Measurements from ENCODE around the gene ERC1.

Gene ERC1

GRCh38 chr12:1517734-1518525, 526.9 kb downstream of the ERC1 start:
- POLR2A ChIA-PET = no interaction called here
- DNase-seq (ENCODE audit: extremely low spot score) = no peak
- CTCF ChIA-PET = interaction anchor here (0.6 to 2.5 kb wide), 14 partner anchors 9 to 400 kb away, joined by 3 to 8 read pairs (median 4); no protein-coding TSS in a partner anchor
- TF ChIP-seq, protein P1, sequence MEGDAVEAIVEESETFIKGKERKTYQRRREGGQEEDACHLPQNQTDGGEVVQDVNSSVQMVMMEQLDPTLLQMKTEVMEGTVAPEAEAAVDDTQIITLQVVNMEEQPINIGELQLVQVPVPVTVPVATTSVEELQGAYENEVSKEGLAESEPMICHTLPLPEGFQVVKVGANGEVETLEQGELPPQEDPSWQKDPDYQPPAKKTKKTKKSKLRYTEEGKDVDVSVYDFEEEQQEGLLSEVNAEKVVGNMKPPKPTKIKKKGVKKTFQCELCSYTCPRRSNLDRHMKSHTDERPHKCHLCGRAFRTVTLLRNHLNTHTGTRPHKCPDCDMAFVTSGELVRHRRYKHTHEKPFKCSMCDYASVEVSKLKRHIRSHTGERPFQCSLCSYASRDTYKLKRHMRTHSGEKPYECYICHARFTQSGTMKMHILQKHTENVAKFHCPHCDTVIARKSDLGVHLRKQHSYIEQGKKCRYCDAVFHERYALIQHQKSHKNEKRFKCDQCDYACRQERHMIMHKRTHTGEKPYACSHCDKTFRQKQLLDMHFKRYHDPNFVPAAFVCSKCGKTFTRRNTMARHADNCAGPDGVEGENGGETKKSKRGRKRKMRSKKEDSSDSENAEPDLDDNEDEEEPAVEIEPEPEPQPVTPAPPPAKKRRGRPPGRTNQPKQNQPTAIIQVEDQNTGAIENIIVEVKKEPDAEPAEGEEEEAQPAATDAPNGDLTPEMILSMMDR (IDR thresholded peaks at IDR 0.05; ENCODE audit: control extremely low read depth, extremely low read depth, low read depth, missing control alignments) = no peak

GRCh38 chr12:1518591-1519516, 527.8 kb downstream of the ERC1 start:
- no peak for DNase-seq (ENCODE audit: extremely low spot score)
- POLR2A ChIA-PET = no interaction called here
- TF ChIP-seq, protein P1 (IDR thresholded peaks at IDR 0.05; ENCODE audit: control extremely low read depth, extremely low read depth, low read depth, missing control alignments) = no peak
- CTCF ChIA-PET = interaction anchor here (1.4 to 2.5 kb wide), 6 partner anchors 18 to 401 kb away, joined by 3 to 8 read pairs (median 6); no protein-coding TSS in a partner anchor

DNA sequence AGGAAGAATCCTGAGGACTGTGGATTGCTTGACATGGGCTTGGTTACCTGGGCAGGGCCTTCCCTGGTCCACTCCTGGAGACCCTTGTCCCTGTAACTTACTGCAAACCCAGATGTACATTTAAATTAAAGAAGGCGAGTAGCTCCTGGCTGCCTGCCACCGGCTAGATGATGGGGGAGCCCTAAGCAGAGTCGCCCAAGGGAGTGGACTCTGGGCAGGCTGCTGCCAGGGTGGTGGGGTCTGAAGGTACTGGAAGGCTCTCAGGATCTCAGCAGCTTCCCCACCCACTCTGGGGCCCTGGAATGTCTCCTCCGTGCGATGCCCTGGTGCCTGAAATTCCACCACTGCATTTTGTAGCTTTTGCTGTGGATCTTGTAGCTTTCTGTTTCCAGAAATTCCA, 528.6 kb downstream of the ERC1 start:
- TF ChIP-seq, protein P1 (IDR thresholded peaks at IDR 0.05; ENCODE audit: control extremely low read depth, extremely low read depth, low read depth, missing control alignments) = no peak
- POLR2A ChIA-PET = no interaction called here
- DNase-seq (ENCODE audit: extremely low spot score) = no peak
- CTCF ChIA-PET = interaction anchor here (0.7 to 2.5 kb wide), 4 partner anchors 14 to 402 kb away, joined by 3 to 8 read pairs (median 4); no protein-coding TSS in a partner anchor

- ChIA-PET CTCF (no interaction called here), POLR2A (no interaction called here)
- DNase-seq (ENCODE audit: extremely low spot score) = no peak
- TF ChIP-seq, protein P1 (IDR thresholded peaks at IDR 0.05; ENCODE audit: control extremely low read depth, extremely low read depth, low read depth, missing control alignments) = no peak
Measured at GRCh38 chr12:1523046-1523445, 532.0 kb downstream of the ERC1 start.

- CTCF ChIA-PET = interaction anchor here (1.2 kb wide), 1 partner anchor 19 kb away, joined by 4 read pairs; no protein-coding TSS in a partner anchor
- DNase-seq (ENCODE audit: extremely low spot score) = no peak
- POLR2A ChIA-PET = no interaction called here
- TF ChIP-seq, protein P1 (IDR thresholded peaks at IDR 0.05; ENCODE audit: control extremely low read depth, extremely low read depth, low read depth, missing control alignments) = no peak
Measured at GRCh38 chr12:1523558-1524050, 532.6 kb downstream of the ERC1 start.

- POLR2A ChIA-PET = no interaction called here
- TF ChIP-seq, protein P1 (IDR thresholded peaks at IDR 0.05; ENCODE audit: control extremely low read depth, extremely low read depth, low read depth, missing control alignments) = no peak
- CTCF ChIA-PET = interaction anchor here (0.8 to 1.1 kb wide), 3 partner anchors 9 to 407 kb away, joined by 3 to 4 read pairs (median 3); no protein-coding TSS in a partner anchor
- no peak for DNase-seq (ENCODE audit: extremely low spot score)
Measured at GRCh38 chr12:1525858-1526257, 534.8 kb downstream of the ERC1 start.
